HL-60/S4 (cell line): Measurements from ENCODE around the gene WIPI1.
"Not testable (repeated sequence)": the region's sequence is repeated elsewhere in the genome, so short reads cannot be mapped to it uniquely, and the experiment has no call there.

Experiments
- in situ Hi-C: fragments of 300-500 bp; cut with MboI; formaldehyde crosslinking; loops from 2 replicates; pipeline ENCODE4 v1.14.3; 2022; ENCODE audit warnings: low sequenced_read_pairs

Gene WIPI1

DNA sequence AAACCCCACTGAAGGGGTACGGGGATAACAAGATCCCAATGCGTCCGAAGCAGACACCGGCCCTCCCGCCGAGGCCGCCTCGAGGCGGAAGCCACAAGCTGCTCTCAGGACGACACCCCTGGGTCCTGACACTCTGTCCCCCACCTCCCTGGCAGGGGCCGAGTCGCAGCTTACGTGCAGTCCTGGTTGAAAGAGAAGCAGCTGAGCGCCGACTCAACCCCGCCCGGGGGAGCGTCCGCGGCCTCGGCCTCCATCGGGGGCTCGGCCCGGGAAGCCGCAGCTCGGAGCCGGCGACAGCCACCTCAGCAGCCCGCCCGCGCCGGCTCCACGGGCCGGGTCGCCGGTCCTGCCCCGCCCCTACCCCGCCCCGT, at the start of gene WIPI1:
WIPI1 (minus strand) TSS at position 329 of the 371 bp plus-strand sequence; CDS start at position 254, 75 bp downstream.
- in situ Hi-C loops = loop anchor here (25.0 kb wide), 1 partner anchor 420 kb away; the partner anchor contains the start of gene KPNA2

DNA sequence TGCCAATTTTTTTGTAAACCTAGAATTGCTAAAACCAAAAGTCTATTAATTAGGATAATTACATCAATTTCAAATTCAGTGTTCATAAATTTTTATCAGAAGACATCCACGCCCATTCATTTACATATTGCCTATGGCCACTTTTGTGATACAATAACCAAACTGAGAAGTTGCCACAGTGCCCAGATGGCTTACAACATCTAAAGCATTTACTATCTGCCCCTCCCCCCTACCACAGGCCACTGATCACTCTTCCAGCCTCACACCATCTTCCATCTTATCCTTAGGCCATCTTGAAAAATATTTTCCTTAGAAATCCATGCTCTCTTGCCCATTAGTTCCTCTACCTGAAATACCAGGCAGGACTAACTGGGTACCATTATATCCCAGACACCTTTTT, 48.7 kb upstream of the WIPI1 start:
- in situ Hi-C loops = no loop called here

DNA sequence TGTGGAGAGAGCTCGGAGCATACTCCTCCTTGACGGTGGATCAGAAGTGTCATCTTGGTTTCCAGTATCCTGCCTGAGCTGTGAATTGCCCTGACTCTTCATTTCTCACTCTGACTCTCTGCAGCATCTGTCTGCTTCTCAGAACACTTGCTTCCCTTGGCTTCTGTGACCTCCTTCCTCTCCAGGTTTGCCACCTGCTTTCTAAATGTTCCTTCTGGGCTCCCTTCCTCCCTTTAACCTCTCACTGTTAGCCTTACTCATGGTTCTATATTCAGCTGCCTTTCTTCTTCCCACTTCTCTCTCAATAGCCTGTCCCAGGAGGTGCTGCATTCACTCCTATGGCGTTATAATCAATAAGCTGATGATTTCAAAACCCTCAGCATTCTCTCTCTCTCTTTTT, 43.8 kb upstream of the WIPI1 start:
- in situ Hi-C loops = no loop called here

- in situ Hi-C loops = no loop called here
These were observed 42.3 kb upstream of the WIPI1 start for GRCh38 chr17:68499587-68499986.

- in situ Hi-C loops = no loop called here
These were observed 41.4 kb upstream of the WIPI1 start for GRCh38 chr17:68498479-68499326.

DNA sequence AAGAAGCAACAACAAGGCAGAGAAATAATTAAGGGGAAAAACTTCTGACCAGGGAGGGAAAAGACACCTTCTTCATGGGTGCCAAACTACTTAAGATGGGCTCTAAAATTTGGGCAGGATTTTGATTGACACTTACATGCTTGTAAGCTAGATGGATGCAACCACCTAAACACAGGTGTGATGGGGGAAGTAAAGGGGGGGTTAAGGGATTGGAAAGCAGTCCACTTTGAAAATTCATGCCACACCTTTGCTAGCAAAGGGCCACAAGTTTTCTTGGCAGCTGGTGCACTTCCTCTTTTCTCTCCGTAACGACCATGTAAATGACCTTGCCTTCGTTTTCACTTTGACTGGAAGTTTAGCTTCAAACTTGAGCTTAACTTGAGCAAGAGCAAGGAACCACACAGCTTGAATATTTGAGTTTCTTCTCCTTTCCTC, 40.6 kb upstream of the WIPI1 start:
- in situ Hi-C loops = no loop called here

- in situ Hi-C loops = no loop called here
These were observed 37.8 kb upstream of the WIPI1 start for GRCh38 chr17:68495081-68495480.

- in situ Hi-C loops = not testable (repeated sequence)
These were observed 35.2 kb upstream of the WIPI1 start for GRCh38 chr17:68492394-68493054.

GRCh38 chr17:68491381-68492231, 34.3 kb upstream of the WIPI1 start:
- in situ Hi-C loops = no loop called here

DNA sequence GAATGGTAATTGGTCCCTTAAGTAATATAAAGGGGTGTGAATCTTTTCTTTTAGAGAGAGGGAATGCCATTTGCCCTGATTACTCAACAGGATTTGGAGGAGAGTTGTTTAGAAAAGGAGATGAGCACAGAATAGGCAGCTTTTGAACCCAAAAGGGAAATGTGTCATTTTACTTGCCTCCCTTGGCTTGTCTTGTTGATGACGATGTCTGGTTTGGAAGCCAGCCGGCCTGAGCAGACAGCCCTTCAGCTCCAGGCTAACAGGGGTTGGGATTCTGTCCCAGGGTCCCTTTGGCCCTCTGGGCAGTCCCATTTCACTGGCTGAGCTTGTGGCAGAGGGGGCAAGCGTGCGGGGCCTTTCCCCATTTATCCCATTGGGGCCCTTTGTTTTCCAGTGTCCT, 32.6 kb upstream of the WIPI1 start:
- in situ Hi-C loops = no loop called here

- in situ Hi-C loops = no loop called here
These were observed 27.2 kb upstream of the WIPI1 start for GRCh38 chr17:68484458-68484857.

DNA sequence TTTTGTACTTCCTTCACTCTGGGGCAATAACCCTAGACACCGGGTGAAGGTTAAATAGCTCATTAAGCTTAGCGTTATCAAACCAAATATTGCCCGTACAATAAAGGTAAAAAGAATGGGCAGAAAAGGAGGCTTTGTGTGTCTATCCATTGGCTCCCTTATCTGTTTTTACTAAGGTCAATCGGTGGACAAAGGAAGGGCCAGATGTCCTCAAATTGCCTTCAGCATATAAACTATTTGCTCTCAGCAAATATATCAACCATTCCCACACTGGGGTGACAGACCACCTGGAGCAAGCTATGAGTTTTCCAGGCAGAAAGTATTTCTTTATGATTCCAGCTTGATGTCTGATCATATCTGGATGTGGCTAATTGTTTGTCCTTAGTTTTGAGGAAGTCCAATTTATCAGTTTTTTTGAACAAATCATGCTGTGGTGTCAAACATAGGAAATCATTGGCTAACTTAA, 25.3 kb upstream of the WIPI1 start:
- in situ Hi-C loops = no loop called here

DNA sequence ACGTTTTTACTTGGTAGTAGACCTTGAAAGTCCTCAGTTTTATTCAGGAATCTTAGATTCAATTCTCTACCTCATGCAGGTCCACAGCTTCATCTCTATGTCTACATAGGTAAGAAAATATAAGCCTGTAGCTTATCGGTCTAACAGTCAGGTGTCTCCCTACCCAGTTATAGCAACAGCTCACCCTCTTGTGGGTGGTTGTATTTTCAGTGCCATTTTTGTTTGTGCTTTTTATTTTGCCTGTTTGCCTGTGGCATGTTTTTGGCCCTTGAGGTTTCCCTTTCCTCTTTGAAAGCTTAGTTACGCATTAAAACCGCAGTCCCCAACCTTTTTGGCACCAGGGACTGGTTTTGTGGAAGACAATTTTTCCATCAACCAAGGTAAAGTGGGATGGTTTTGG, 23.6 kb upstream of the WIPI1 start:
- in situ Hi-C loops = no loop called here

- in situ Hi-C loops = loop anchor here (25.0 kb wide), 1 partner anchor 434 kb away; the partner anchor contains the start of gene KPNA2
These were observed 13.7 kb upstream of the WIPI1 start for GRCh38 chr17:68470961-68471360.

GRCh38 chr17:68468788-68469187, 11.5 kb upstream of the WIPI1 start:
- in situ Hi-C loops = loop anchor here (10.0 to 25.0 kb wide), 2 partner anchors 294 to 431 kb away; partner anchors contain the start of gene KPNA2

GRCh38 chr17:68468334-68468733, 11.0 kb upstream of the WIPI1 start:
- in situ Hi-C loops = loop anchor here (10.0 to 25.0 kb wide), 2 partner anchors 294 to 431 kb away; partner anchors contain the start of gene KPNA2

DNA sequence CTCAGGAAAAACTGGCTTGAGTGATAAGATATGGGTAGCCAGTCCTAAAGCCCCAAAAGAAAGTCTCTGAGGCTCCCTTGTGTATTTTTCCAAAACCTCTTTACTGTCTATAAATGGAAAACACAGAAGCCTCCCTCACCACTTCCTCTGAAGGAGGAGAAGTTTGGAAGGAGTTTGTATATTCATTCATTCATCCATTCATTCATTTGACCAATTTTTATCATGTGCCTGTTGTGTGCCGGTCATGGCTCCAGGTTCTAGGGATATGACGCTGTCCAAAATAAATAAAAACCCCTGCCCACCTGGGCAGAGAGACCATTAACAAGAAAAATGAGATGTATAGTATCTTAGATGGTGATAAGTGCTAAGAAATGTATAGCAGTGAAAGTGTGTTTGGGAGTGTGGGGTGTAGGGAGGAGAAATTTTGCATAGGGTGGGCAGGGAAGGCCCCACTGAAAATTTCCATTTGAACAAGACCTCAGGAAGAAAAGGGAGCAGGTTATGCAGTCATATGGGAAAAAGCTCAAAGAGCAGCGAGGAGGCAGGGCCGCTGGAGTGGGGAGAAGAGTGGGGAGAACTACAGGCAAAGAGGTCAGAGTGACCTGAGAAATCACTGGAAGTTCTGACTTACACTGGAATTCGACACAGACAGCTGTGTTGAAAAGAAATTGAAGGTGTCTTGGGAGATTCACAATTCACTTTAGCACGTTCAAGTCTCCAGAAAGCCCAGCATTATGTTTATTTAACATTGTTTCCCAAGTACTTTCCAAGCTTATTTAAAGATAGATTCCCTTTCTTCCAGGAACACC, 6.1 kb upstream of the WIPI1 start:
- in situ Hi-C loops = loop anchor here (10.0 to 25.0 kb wide), 2 partner anchors 289 to 426 kb away; partner anchors contain the start of gene KPNA2

DNA sequence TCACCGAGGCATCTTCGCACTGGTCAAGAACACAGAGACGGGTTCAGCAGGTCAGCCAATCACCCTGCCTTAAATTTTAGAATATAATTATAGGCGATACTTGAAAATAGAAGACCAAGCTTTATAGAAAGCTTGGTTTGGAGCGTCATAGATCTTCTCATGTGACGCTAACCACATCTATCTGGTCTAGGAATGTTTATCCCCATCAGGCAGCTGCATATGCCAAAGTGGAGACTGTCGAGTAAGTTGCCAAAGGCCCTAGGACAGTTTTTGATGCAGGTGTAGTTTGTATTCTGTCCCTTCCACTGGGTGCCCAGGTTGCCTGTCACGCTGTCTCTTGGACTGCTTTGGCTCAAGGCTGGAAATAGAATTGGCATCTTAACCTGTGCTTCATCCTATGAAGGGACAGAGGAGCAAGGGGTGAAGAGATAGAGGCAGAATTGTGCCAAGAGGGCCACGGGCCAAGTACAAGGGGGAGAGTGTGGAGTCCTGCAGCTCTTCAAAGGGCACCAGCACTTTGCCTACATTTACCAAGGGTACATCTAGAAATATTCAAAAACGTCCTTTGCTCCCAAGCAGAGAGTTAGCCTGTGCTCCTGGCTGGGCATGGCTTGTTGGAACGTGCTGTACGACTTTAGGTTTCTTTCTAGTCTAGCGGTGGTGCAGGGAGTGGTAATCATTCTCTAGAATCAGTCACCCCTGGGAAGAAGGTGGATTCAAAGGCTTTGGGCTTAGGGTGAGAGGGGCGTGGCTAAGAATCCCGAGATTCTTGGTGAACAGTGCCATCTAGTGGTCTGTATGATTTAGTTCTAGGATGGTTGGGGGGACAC, 5.3 kb upstream of the WIPI1 start:
- in situ Hi-C loops = loop anchor here (10.0 to 25.0 kb wide), 2 partner anchors 288 to 425 kb away; partner anchors contain the start of gene KPNA2

DNA sequence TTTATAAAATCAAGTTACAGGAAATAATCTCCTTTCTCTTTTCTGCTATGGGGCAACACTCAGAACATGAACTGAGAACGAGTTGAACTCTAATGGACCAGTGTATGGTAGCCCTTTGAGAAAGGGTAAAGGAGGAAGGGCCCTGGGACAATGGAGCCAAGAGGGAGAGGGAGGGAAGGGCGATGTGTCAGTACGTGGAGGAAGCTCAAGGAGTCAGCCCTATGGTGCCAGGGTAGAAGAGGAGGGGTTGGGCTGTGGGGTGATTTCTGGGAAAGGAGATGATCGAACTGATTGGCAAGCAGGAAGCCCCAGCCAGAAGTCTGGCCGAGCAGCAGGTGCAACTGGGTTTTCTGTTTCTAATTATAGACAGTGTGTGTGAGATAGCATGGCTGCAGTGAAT, 4.3 kb upstream of the WIPI1 start:
- in situ Hi-C loops = loop anchor here (10.0 to 25.0 kb wide), 2 partner anchors 287 to 424 kb away; partner anchors contain the start of gene KPNA2
